GM11168 (cell line): ENCODE results near the gene ADAR.

Experiments
- in situ Hi-C: fragments of 300-500 bp; cut with MboI; formaldehyde crosslinking; loops from one replicate; pipeline ENCODE4 v1.12.0; 2022; ENCODE audit warnings: low sequenced_read_pairs; ENCODE audit not compliant: unreplicated experiment

ADAR gene

GRCh38 chr1:154559466-154560044 lies 48.4 kb downstream of the ADAR start:
- in situ Hi-C loops, result no loop called here

GRCh38 chr1:154558720-154559465 lies 49.1 kb downstream of the ADAR start:
- in situ Hi-C loops, result no loop called here

- in situ Hi-C loops, result no loop called here
Observed at GRCh38 chr1:154557939-154558719, 49.9 kb downstream of the ADAR start, which contains the start of gene UBE2Q1. UBE2Q1 (minus strand) TSS chr1:154558662; CDS start chr1:154558553, 109 bp downstream.

- in situ Hi-C loops, result no loop called here
Observed at GRCh38 chr1:154557248-154557938, 50.6 kb downstream of the ADAR start.

- in situ Hi-C loops, result no loop called here
Observed at GRCh38 chr1:154556422-154556821, 51.6 kb downstream of the ADAR start.

GRCh38 chr1:154553056-154554030 lies 54.6 kb downstream of the ADAR start:
- in situ Hi-C loops, result loop anchor here (5.0 kb wide), 1 partner anchor 66 kb away; no protein-coding TSS in a partner anchor

- in situ Hi-C loops, result loop anchor here (5.0 kb wide), 1 partner anchor 65 kb away; no protein-coding TSS in a partner anchor
Observed at GRCh38 chr1:154552036-154552435, 56.0 kb downstream of the ADAR start.

GRCh38 chr1:154551474-154551873 lies 56.5 kb downstream of the ADAR start:
- in situ Hi-C loops, result loop anchor here (5.0 kb wide), 1 partner anchor 64 kb away; no protein-coding TSS in a partner anchor

- in situ Hi-C loops, result loop anchor here (5.0 kb wide), 1 partner anchor 63 kb away; no protein-coding TSS in a partner anchor
Observed at GRCh38 chr1:154550657-154551056, 57.3 kb downstream of the ADAR start.

GRCh38 chr1:154550070-154550469 lies 57.9 kb downstream of the ADAR start:
- in situ Hi-C loops, result loop anchor here (5.0 kb wide), 1 partner anchor 63 kb away; no protein-coding TSS in a partner anchor

GRCh38 chr1:154549202-154549770 lies 58.7 kb downstream of the ADAR start:
- in situ Hi-C loops, result no loop called here

GRCh38 chr1:154548028-154548427 lies 60.0 kb downstream of the ADAR start:
- in situ Hi-C loops, result no loop called here

- in situ Hi-C loops, result no loop called here
Observed at GRCh38 chr1:154547105-154547732, 60.8 kb downstream of the ADAR start.

GRCh38 chr1:154546264-154547063 lies 61.5 kb downstream of the ADAR start:
- in situ Hi-C loops, result no loop called here

GRCh38 chr1:154541231-154541630 lies 66.8 kb downstream of the ADAR start:
- in situ Hi-C loops, result no loop called here

GRCh38 chr1:154539486-154540483 lies 68.2 kb downstream of the ADAR start:
- in situ Hi-C loops, result no loop called here
